Esophagus squamous epithelium (tissue), 4 donors: ENCODE results near the gene PRKAR2B.

Experiments used
- POLR2A ChIP-seq, 4 donors: fragments of 450-650 bp; IDR thresholded peaks; one replicate each; pipeline ENCODE4 v1.6.1; 2017; ENCODE audit warnings: antibody characterized with exemption in 4 of 4, mild to moderate bottlenecking in 4 of 4, moderate library complexity in 3 of 4
- TF ChIP-seq, protein P1 (sequence below), 6 experiments: fragments of 450-650 bp in 4 of 6; fragments of 200-600 bp in 2 of 6; sonication (generic) in 2 of 6; IDR thresholded peaks; one replicate each; pipeline ENCODE4 v1.5.1; 2016 to 2019; ENCODE audit warnings: antibody characterized with exemption in 6 of 6, mild to moderate bottlenecking in 4 of 6, moderate library complexity in 4 of 6

- TF ChIP-seq POLR2A (IDR thresholded peaks at IDR 0.05), result no peak
- TF ChIP-seq, protein P1, sequence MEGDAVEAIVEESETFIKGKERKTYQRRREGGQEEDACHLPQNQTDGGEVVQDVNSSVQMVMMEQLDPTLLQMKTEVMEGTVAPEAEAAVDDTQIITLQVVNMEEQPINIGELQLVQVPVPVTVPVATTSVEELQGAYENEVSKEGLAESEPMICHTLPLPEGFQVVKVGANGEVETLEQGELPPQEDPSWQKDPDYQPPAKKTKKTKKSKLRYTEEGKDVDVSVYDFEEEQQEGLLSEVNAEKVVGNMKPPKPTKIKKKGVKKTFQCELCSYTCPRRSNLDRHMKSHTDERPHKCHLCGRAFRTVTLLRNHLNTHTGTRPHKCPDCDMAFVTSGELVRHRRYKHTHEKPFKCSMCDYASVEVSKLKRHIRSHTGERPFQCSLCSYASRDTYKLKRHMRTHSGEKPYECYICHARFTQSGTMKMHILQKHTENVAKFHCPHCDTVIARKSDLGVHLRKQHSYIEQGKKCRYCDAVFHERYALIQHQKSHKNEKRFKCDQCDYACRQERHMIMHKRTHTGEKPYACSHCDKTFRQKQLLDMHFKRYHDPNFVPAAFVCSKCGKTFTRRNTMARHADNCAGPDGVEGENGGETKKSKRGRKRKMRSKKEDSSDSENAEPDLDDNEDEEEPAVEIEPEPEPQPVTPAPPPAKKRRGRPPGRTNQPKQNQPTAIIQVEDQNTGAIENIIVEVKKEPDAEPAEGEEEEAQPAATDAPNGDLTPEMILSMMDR (IDR thresholded peaks at IDR 0.05), result no peak
Observed at GRCh38 chr7:107173191-107173590, 128.7 kb downstream of the PRKAR2B start.
